Heart right ventricle (tissue), 16 donors: ENCODE results near the gene CXCL10. TPM values are rescaled to one million over a fixed set of nuclear protein-coding genes. Genes with fewer than 3 reads are reported as not detected.

Source experiments
- ATAC-seq, 8 donors: fragments of 200-7000 bp; cut with Tn5 transposase; one replicate each; pipeline ENCODE4 v1.9.1; 2020; ENCODE audit warnings: mild to moderate bottlenecking in 8 of 8, moderate library complexity in 8 of 8, moderate number of reproducible peaks in 1 of 8
- DNase-seq, 2 donors: peaks; one replicate each; pipeline ENCODE4 v3.0.0-alpha.2; 2020
- H3K27ac ChIP-seq, 10 donors: fragments of 200-600 bp; sonication (generic) in 2 of 10; one replicate each; pipeline versions ENCODE4 v1.5.0 to v1.8.0; 2020 to 2022; ENCODE audit warnings: mild to moderate bottlenecking in 3 of 10
- H3K27me3 ChIP-seq, 7 donors: fragments of 200-600 bp; one replicate each; pipeline ENCODE4 v1.8.0; 2021 to 2022; ENCODE audit warnings: mild to moderate bottlenecking in 2 of 7
- H3K36me3 ChIP-seq, 9 donors: fragments of 200-600 bp; sonication (generic) in 1 of 9; one replicate each; pipeline versions ENCODE4 v1.5.0 to v1.8.0; 2020 to 2022; ENCODE audit warnings: mild to moderate bottlenecking in 2 of 9
- H3K4me1 ChIP-seq, 9 donors: fragments of 200-600 bp; sonication (generic) in 1 of 9; one replicate each; pipeline versions ENCODE4 v1.5.0 to v1.8.0; 2020 to 2022; ENCODE audit warnings: mild to moderate bottlenecking in 4 of 9
- H3K4me3 ChIP-seq, 10 donors: fragments of 200-600 bp; sonication (generic) in 2 of 10; one replicate each; pipeline versions ENCODE4 v1.5.0 to v1.8.0; 2020 to 2022; ENCODE audit warnings: mild to moderate bottlenecking in 7 of 10, moderate library complexity in 2 of 10
- H3K9me3 ChIP-seq, 11 donors: fragments of 200-600 bp in 10 of 11; sonication (generic) in 2 of 11; one replicate each; pipeline versions ENCODE4 v1.5.0 to v1.8.0; 2013 to 2022; ENCODE audit warnings: mild to moderate bottlenecking in 2 of 11, control low read depth in 1 of 11, moderate library complexity in 1 of 11
- CTCF ChIP-seq, 9 donors: fragments of 200-600 bp; sonication (generic) in 2 of 9; IDR thresholded peaks; one replicate each; pipeline versions ENCODE4 v1.5.0 to v1.8.0; 2021 to 2022; ENCODE audit warnings: antibody characterized with exemption in 9 of 9, mild to moderate bottlenecking in 5 of 9, moderate library complexity in 1 of 9
- WGBS, 2 donors: extraction: QIAGEN DNeasy Blood & Tissue Kit; methylation state at CpG; one replicate each; pipeline ENCODE4 v1.1.7; 2013; ENCODE audit warnings: inconsistent platforms in 1 of 2; 5-methylcytosine and 5-hydroxymethylcytosine counted together
- intact Hi-C, 10 donors: fragments of 100-400 bp; cut with DNase I; formaldehyde crosslinking; loops; one replicate each; pipeline versions ENCODE4 v1.11.1 to v1.14.2; 2022
- polyA plus RNA-seq, 2 donors: library from polyadenylated mRNA; stranded (reverse); fragments of 200-250 nt; gene quantifications; one replicate each; pipeline ENCODE4 v1.2.3, GENCODE V29; 2013
- total RNA-seq, 10 donors: library from RNA; stranded (reverse); fragmentation: NEBNext Ultra II Directional in 3 of 10; extraction: Animal tissue kit (Norgen Biotek cat#: 25700) in 3 of 10; gene quantifications; one replicate each; pipeline versions ENCODE4 v1.2.1 to v1.2.4, GENCODE V29; 2021 to 2023
- donor health status: Arrhythmogenic right ventricular cardiomyopathy.
- donor health status: ischemic (EF 13 %, LVEDD 7.1; RV severe dilation, severe dysfunction).
- donor health status: healthy with polysubstance abuse.
- donor health status: DM: no; HTN: yes; CAD: no.
- donor health status: DM: no; HTN: no; CAD: no.
- donor health status: ischemic (EF 25% LVEDD 6.9; RV normal size, moderate dysfunction).
- donor health status: ischemic (EF 25% LVEDD 5.7; RV mildly dilated, moderate dysfunction).
- donor health status: healthy.
- donor health status: DM: yes; HTN: yes; CAD: no.
- donor health status: Ischemic cardiomyopathy.
- donor health status: ischemic (EF 35%, LVEDD 5.7; RV mildly dilated, moderate dysfunction).
- donor health status: nonischemic (EF 11% LVEDD 7.7; RV severe dilation, severe dysfunction).
- donor health status: DM: yes; HTN: yes; CAD: no.
- donor health status: PGD.
- donor health status: ischemic (EF 29% LVEDD 5.4; RV normal size, mild dysfunction).
- donor health status: nonischemic (EF 23%, LVEDD 6.1; RV moderate dilation, normal function).

Gene CXCL10
- total and polyA plus RNA-seq, 12 donors: 0.14 to 191 (median 0.86) TPM; not detected in 2

- intact Hi-C loops: no loop called here
- TF ChIP-seq CTCF (IDR thresholded peaks at IDR 0.05): no peak
- Histone ChIP-seq H3K4me3 (no peak overlapping the region), H3K36me3 (no peaks in the 10 kb centered on the region), H3K4me1 (peaks cover 1 to 29% (median 17%) of the 10 kb centered on the region in 9 donors), H3K27me3 (no peaks in the 10 kb centered on the region), H3K27ac (no peak overlapping the region), H3K9me3 (no peaks in the 10 kb centered on the region)
- no peak for DNase-seq
- WGBS, 2 donors: 80 to 90% methylated on average over 2 of the region's 2 CpGs
- peak in 1 of 8 donors; percentile 19 for ATAC-seq
These were observed 6.9 kb downstream of the CXCL10 start for GRCh38 chr4:76016393-76016792.

GRCh38 chr4:76013540-76013939 lies 9.8 kb downstream of the CXCL10 start:
- Histone ChIP-seq H3K36me3 (no peaks in the 10 kb centered on the region), H3K4me1 (peaks cover 2 to 31% (median 20%) of the 10 kb centered on the region in 9 donors), H3K4me3 (no peak overlapping the region), H3K27ac (peak overlapping the region in 4 of 10 donors; percentile 84 to 92 (median 89)), H3K27me3 (no peaks in the 10 kb centered on the region), H3K9me3 (no peaks in the 10 kb centered on the region)
- 14 to 38% methylated on average over 1 of the region's 1 CpG for WGBS, 2 donors
- DNase-seq: no peak
- intact Hi-C loops: loop anchor here in 1 of 10 donors (5.0 kb wide), 1 partner anchor 54 kb away; no protein-coding TSS in a partner anchor
- ATAC-seq: no peak
- no peak for TF ChIP-seq CTCF (IDR thresholded peaks at IDR 0.05)

GRCh38 chr4:76012388-76012801 lies 10.9 kb downstream of the CXCL10 start:
- Histone ChIP-seq H3K4me1 (peaks cover 2 to 31% (median 20%) of the 10 kb centered on the region in 9 donors), H3K27me3 (no peaks in the 10 kb centered on the region), H3K36me3 (no peaks in the 10 kb centered on the region), H3K9me3 (no peaks in the 10 kb centered on the region), H3K27ac (peak overlapping the region; percentile 57 to 92 (median 83)), H3K4me3 (peak overlapping the region in 5 of 10 donors; percentile 16 to 34 (median 24))
- ATAC-seq: peak in 7 of 8 donors; percentile 14 to 69 (median 34)
- intact Hi-C loops: loop anchor here in 1 of 10 donors (5.0 kb wide), 1 partner anchor 55 kb away; no protein-coding TSS in a partner anchor
- no peak for TF ChIP-seq CTCF (IDR thresholded peaks at IDR 0.05)
- no peak for DNase-seq
- WGBS, 2 donors: 34 to 46% methylated on average over 1 of the region's 1 CpG

GRCh38 chr4:76011700-76012387 lies 11.5 kb downstream of the CXCL10 start:
- intact Hi-C loops: loop anchor here in 1 of 10 donors (5.0 kb wide), 1 partner anchor 55 kb away; no protein-coding TSS in a partner anchor
- peak; percentile 14 to 79 for DNase-seq
- H3K9me3 ChIP-seq: no peaks in the 10 kb centered on the region
- no peaks in the 10 kb centered on the region for H3K36me3 ChIP-seq
- H3K27me3 ChIP-seq: no peaks in the 10 kb centered on the region
- H3K4me1 ChIP-seq: peaks cover 2 to 31% (median 20%) of the 10 kb centered on the region in 9 donors
- peak overlapping the region; percentile 57 to 92 (median 83) for H3K27ac ChIP-seq
- H3K4me3 ChIP-seq: peak overlapping the region in 5 of 10 donors; percentile 16 to 34 (median 24)
- WGBS, 2 donors: 35 to 38% methylated on average over 13 of the region's 13 CpGs
- TF ChIP-seq CTCF (IDR thresholded peaks at IDR 0.05): no peak
- ATAC-seq: peak; percentile 64 to 82 (median 76)
